Transverse colon (tissue), 4 donors: ENCODE measurements around the gene IL18. TPM values are rescaled to one million over a fixed set of nuclear protein-coding genes. Genes with fewer than 3 reads are reported as not detected.

ENCODE experiments used
- DNase-seq: peaks from one replicate; pipeline ENCODE4 v3.0.0-alpha.2; 2019
- H3K27ac ChIP-seq, 4 donors: fragments of 200-600 bp; sonication (generic); 2 replicates each; pipeline ENCODE4 v1.5.1; 2016 to 2018; ENCODE audit warnings: inconsistent platforms in 4 of 4
- H3K27me3 ChIP-seq: fragments of 200-600 bp; sonication (generic); 2 replicates; pipeline ENCODE4 v1.5.1; 2017; ENCODE audit warnings: inconsistent platforms
- H3K36me3 ChIP-seq, 4 donors: fragments of 200-600 bp; sonication (generic); 2 replicates each; pipeline ENCODE4 v1.5.1; 2017 to 2019; ENCODE audit warnings: inconsistent platforms in 4 of 4
- H3K4me1 ChIP-seq, 4 donors: fragments of 200-600 bp; sonication (generic); 2 replicates each; pipeline ENCODE4 v1.5.1; 2017 to 2020; ENCODE audit warnings: inconsistent platforms in 4 of 4
- H3K4me3 ChIP-seq, 4 donors: fragments of 200-600 bp; sonication (generic); 1 replicate in 1 of 4; 2 replicates in 3 of 4; pipeline versions ENCODE4 v1.5.1 to v1.6.1; 2017 to 2019; ENCODE audit warnings: inconsistent platforms in 4 of 4
- H3K9me3 ChIP-seq, 2 donors: fragments of 200-600 bp; sonication (generic); 2 replicates each; pipeline ENCODE4 v1.5.1; 2017 to 2019; ENCODE audit warnings: inconsistent platforms in 2 of 2
- CTCF ChIP-seq, 5 experiments: fragments of 200-600 bp in 3 of 5; fragments of 450-650 bp in 2 of 5; sonication (generic) in 3 of 5; IDR thresholded peaks; 1 replicate in 2 of 5; 2 replicates in 3 of 5; pipeline ENCODE4 v1.5.1; 2016 to 2017; ENCODE audit warnings: antibody characterized with exemption in 5 of 5, inconsistent platforms in 3 of 5, mild to moderate bottlenecking in 2 of 5, moderate library complexity in 1 of 5
- EP300 ChIP-seq: sonication (generic); formaldehyde crosslinking; IDR thresholded peaks from one replicate; pipeline ENCODE4 v1.6.1; 2017; ENCODE audit warnings: antibody characterized with exemption, low read depth
- POLR2A ChIP-seq: fragments of 450-650 bp; IDR thresholded peaks from one replicate; pipeline ENCODE4 v1.6.1; 2016; ENCODE audit warnings: antibody characterized with exemption, mild to moderate bottlenecking, moderate library complexity
- POLR2AphosphoS5 ChIP-seq, 3 donors: sonication (generic); formaldehyde crosslinking; IDR thresholded peaks; one replicate each; pipeline ENCODE4 v1.6.1; 2016; ENCODE audit warnings: antibody characterized with exemption in 3 of 3
- WGBS, 2 donors: methylation state at CpG; one replicate each; pipeline ENCODE4 v1.1.5; 2018; ENCODE audit warnings: low coverage in 1 of 2; 5-methylcytosine and 5-hydroxymethylcytosine counted together
- in situ Hi-C, 4 donors: fragments of 200-750 bp; cut with MboI; loops; one replicate each; pipeline versions ENCODE4 v1.15.0 to v1.15.1; 2017; ENCODE audit warnings: low sequenced_read_pairs in 3 of 4, low pct_ligation_motif_present in 1 of 4, low pct_unique_long_range_greater_than_20kb in 1 of 4
- intact Hi-C: fragments of 100-400 bp; cut with DNase I; formaldehyde crosslinking; loops from one replicate; pipeline ENCODE4 v1.15.1; 2023; ENCODE audit warnings: low total_unique reads
- total RNA-seq, 4 donors: library from RNA; depleted of rRNA; stranded (reverse); fragments of >200 nt; gene quantifications; one replicate each; pipeline ENCODE4 v1.1.0, GENCODE V29; 2016

Gene IL18
- 100 to 1,000 TPM in 1 of 4 donors, 10 to 100 TPM in 3; 18.1 to 169 (median 76.0) TPM for total RNA-seq

- intact Hi-C loops (no loop called here), in situ Hi-C loops (no loop called here)
- peak within 1 kb of the TSS; percentile 77 to 85 (median 78) for H3K27ac ChIP-seq
Measured at GRCh38 chr11:112163875-112164685, at the start of gene IL18. Gene IL18 (minus strand): TSS chr11:112164094. CDS start chr11:112155053, 9,041 bp downstream.

GRCh38 chr11:112212710-112213109 is 48.8 kb upstream of the IL18 start:
- in situ Hi-C loops (loop anchor here in 3 of 4 donors (25.0 kb wide), 2 partner anchors 350 to 1075 kb away; no protein-coding TSS in a partner anchor), intact Hi-C loops (no loop called here)

More at GRCh38 chr11:112163875-112164685, at the start of gene IL18:
- Histone ChIP-seq H3K9me3 (no peaks in the 10 kb centered on the region), H3K36me3 (no peaks in the 10 kb centered on the region), H3K27me3 (no peaks in the 10 kb centered on the region), H3K4me3 (peak within 1 kb of the TSS in 3 of 4 donors; percentile 21 to 46 (median 21)), H3K4me1 (peaks cover 0 to 36% (median 19%) of the 10 kb centered on the region in 4 donors)
- peak in 1 of 5 experiments; percentile 46 for TF ChIP-seq CTCF (IDR thresholded peaks at IDR 0.05)
- TF ChIP-seq POLR2AphosphoS5 (IDR thresholded peaks at IDR 0.05): peak; percentile 38 to 96 (median 91)
- no peak for TF ChIP-seq EP300
- peak; percentile 87 for TF ChIP-seq POLR2A
- WGBS, 2 donors: 37 to 50% methylated on average over 12 of the region's 12 CpGs
- DNase-seq: peak; percentile 88

GRCh38 chr11:112212290-112212689 is 48.4 kb upstream of the IL18 start:
- Histone ChIP-seq H3K9me3 (no peaks in the 10 kb centered on the region), H3K4me1 (no peaks in the 10 kb centered on the region), H3K4me3 (no peak overlapping the region), H3K27ac (no peak overlapping the region), H3K27me3 (no peaks in the 10 kb centered on the region), H3K36me3 (no peaks in the 10 kb centered on the region)
- in situ Hi-C loops (loop anchor here in 3 of 4 donors (25.0 kb wide), 2 partner anchors 350 to 1075 kb away; no protein-coding TSS in a partner anchor), intact Hi-C loops (no loop called here)
- WGBS, 2 donors: 94% methylated on average over 3 of the region's 3 CpGs; no CpG with 5 or more reads in 1 of the 2 donors
- TF ChIP-seq POLR2A (no peak), EP300 (no peak), POLR2AphosphoS5 (IDR thresholded peaks at IDR 0.05) (no peak), CTCF (IDR thresholded peaks at IDR 0.05) (no peak)
- no peak for DNase-seq

More at GRCh38 chr11:112212710-112213109, 48.8 kb upstream of the IL18 start:
- Histone ChIP-seq H3K4me3 (no peak overlapping the region), H3K36me3 (no peaks in the 10 kb centered on the region), H3K9me3 (no peaks in the 10 kb centered on the region), H3K4me1 (no peaks in the 10 kb centered on the region), H3K27me3 (no peaks in the 10 kb centered on the region), H3K27ac (no peak overlapping the region)
- TF ChIP-seq POLR2AphosphoS5 (IDR thresholded peaks at IDR 0.05) (no peak), CTCF (IDR thresholded peaks at IDR 0.05) (no peak), EP300 (no peak), POLR2A (no peak)
- no peak for DNase-seq

GRCh38 chr11:112211536-112211935 is 47.6 kb upstream of the IL18 start:
- no peak for DNase-seq
- Histone ChIP-seq H3K4me1 (no peaks in the 10 kb centered on the region), H3K27ac (no peak overlapping the region), H3K9me3 (no peaks in the 10 kb centered on the region), H3K36me3 (no peaks in the 10 kb centered on the region), H3K27me3 (no peaks in the 10 kb centered on the region), H3K4me3 (no peak overlapping the region)
- WGBS, 2 donors: 54 to 82% methylated on average over 2 of the region's 2 CpGs
- intact Hi-C loops: no loop called here
- TF ChIP-seq EP300 (no peak), CTCF (IDR thresholded peaks at IDR 0.05) (no peak), POLR2AphosphoS5 (IDR thresholded peaks at IDR 0.05) (no peak), POLR2A (no peak)
- in situ Hi-C loops: loop anchor here in 3 of 4 donors (25.0 kb wide), 2 partner anchors 351 to 1076 kb away; no protein-coding TSS in a partner anchor
